ENCODE measurements around the gene CD3G. TPM values are rescaled to one million over a fixed set of nuclear protein-coding genes. Genes with fewer than 3 reads are reported as not detected.

CD3G gene
- total and polyA plus RNA-seq, 9 of the 15 experiments (the other 6 are each of a cell fraction or from before 2014, with no cell fraction given): 0.30 to 1.7 (median 0.47) TPM

Small RNA genes lying within 50 kb of the gene (small RNA-seq; reads per million reads assigned to genes)
- not detected for gene AP001582.1

Other genes with a start within 250 kb of the CD3G start
Only the 7 nearest of the 14 such genes appear.
- gene MPZL3, start 92.0 kb upstream of the CD3G start, total RNA-seq (2014; rRNA removed): 1.2 and 1.3 TPM in 2 replicates
- 2.5 and 2.9 TPM in 2 replicates for gene MPZL3, start 92.0 kb upstream of the CD3G start, total RNA-seq (2014; rRNA removed; fragmentation: Illumina TruSeq; extraction: Trizol)
- 1.7 and 1.9 TPM in 2 replicates for gene MPZL3, start 92.0 kb upstream of the CD3G start, total RNA-seq (2015; rRNA removed; fragmentation: Illumina TruSeq; extraction: Trizol)
- 1.8 and 2.1 TPM in 2 replicates for gene MPZL3, start 92.0 kb upstream of the CD3G start, total RNA-seq (2021)
- 1.5 and 3.3 TPM in 2 replicates for gene MPZL3, start 92.0 kb upstream of the CD3G start, polyA plus RNA-seq (2011; rRNA removed)
- 1.5 TPM in 2 replicates for gene MPZL3, start 92.0 kb upstream of the CD3G start, polyA plus RNA-seq (2014; fragmentation: Illumina TruSeq; extraction: Trizol)
- gene MPZL3, start 92.0 kb upstream of the CD3G start, polyA plus RNA-seq (2014; fragmentation: Nextera tagmentation; extraction: Ambion mirVana): 1 to 10 TPM; 1.6 to 2.9 TPM
- 0.97 and 1.1 TPM in 2 replicates for gene MPZL3, start 92.0 kb upstream of the CD3G start, polyA plus RNA-seq (2014; rRNA removed)
- gene MPZL2, start 80.0 kb upstream of the CD3G start, total RNA-seq (2014; rRNA removed): 0.08 TPM in 1 of 2 replicates, not detected in the other
- gene MPZL2, start 80.0 kb upstream of the CD3G start, total RNA-seq (2014; rRNA removed; fragmentation: Illumina TruSeq; extraction: Trizol): 0.16 TPM in 1 of 2 replicates, not detected in the other
- 0.18 and 0.19 TPM in 2 replicates for gene MPZL2, start 80.0 kb upstream of the CD3G start, total RNA-seq (2015; rRNA removed; fragmentation: Illumina TruSeq; extraction: Trizol)
- gene MPZL2, start 80.0 kb upstream of the CD3G start, total RNA-seq (2021): 0.09 and 0.29 TPM in 2 replicates
- gene MPZL2, start 80.0 kb upstream of the CD3G start, polyA plus RNA-seq (2011; rRNA removed): 0.17 and 0.38 TPM in 2 replicates
- 0.27 and 0.32 TPM in 2 replicates for gene MPZL2, start 80.0 kb upstream of the CD3G start, polyA plus RNA-seq (2014; fragmentation: Illumina TruSeq; extraction: Trizol)
- gene MPZL2, start 80.0 kb upstream of the CD3G start, polyA plus RNA-seq (2014; fragmentation: Nextera tagmentation; extraction: Ambion mirVana): under 1 TPM; 0.14 to 0.28 TPM
- gene MPZL2, start 80.0 kb upstream of the CD3G start, polyA plus RNA-seq (2014; rRNA removed): 0.16 and 0.21 TPM in 2 replicates
- gene CD3E, start 39.6 kb upstream of the CD3G start, total RNA-seq (2014; rRNA removed): not detected in 2 replicates
- gene CD3E, start 39.6 kb upstream of the CD3G start, total RNA-seq (2014; rRNA removed; fragmentation: Illumina TruSeq; extraction: Trizol): not detected in 2 replicates
- 0.11 TPM in 1 of 2 replicates, not detected in the other for gene CD3E, start 39.6 kb upstream of the CD3G start, total RNA-seq (2015; rRNA removed; fragmentation: Illumina TruSeq; extraction: Trizol)
- 0.62 and 1.1 TPM in 2 replicates for gene CD3E, start 39.6 kb upstream of the CD3G start, total RNA-seq (2021)
- 0.07 and 0.11 TPM in 2 replicates for gene CD3E, start 39.6 kb upstream of the CD3G start, polyA plus RNA-seq (2011; rRNA removed)
- gene CD3E, start 39.6 kb upstream of the CD3G start, polyA plus RNA-seq (2014; fragmentation: Illumina TruSeq; extraction: Trizol): 0.25 and 0.36 TPM in 2 replicates
- not detected for gene CD3E, start 39.6 kb upstream of the CD3G start, polyA plus RNA-seq (2014; fragmentation: Nextera tagmentation; extraction: Ambion mirVana)
- gene CD3E, start 39.6 kb upstream of the CD3G start, polyA plus RNA-seq (2014; rRNA removed): 0.13 TPM in 1 of 2 replicates, not detected in the other
- 40.7 and 42.4 TPM in 2 replicates for gene CD3D, start 1.6 kb upstream of the CD3G start, total RNA-seq (2014; rRNA removed)
- 52.4 and 54.8 TPM in 2 replicates for gene CD3D, start 1.6 kb upstream of the CD3G start, total RNA-seq (2014; rRNA removed; fragmentation: Illumina TruSeq; extraction: Trizol)
- gene CD3D, start 1.6 kb upstream of the CD3G start, total RNA-seq (2015; rRNA removed; fragmentation: Illumina TruSeq; extraction: Trizol): 35.6 and 41.7 TPM in 2 replicates
- gene CD3D, start 1.6 kb upstream of the CD3G start, total RNA-seq (2021): 34.9 and 36.2 TPM in 2 replicates
- 238 and 241 TPM in 2 replicates for gene CD3D, start 1.6 kb upstream of the CD3G start, polyA plus RNA-seq (2011; rRNA removed)
- 67.1 and 75.5 TPM in 2 replicates for gene CD3D, start 1.6 kb upstream of the CD3G start, polyA plus RNA-seq (2014; fragmentation: Illumina TruSeq; extraction: Trizol)
- gene CD3D, start 1.6 kb upstream of the CD3G start, polyA plus RNA-seq (2014; fragmentation: Nextera tagmentation; extraction: Ambion mirVana): 100 to 1,000 TPM; 139 to 145 TPM
- 69.6 and 76.7 TPM in 2 replicates for gene CD3D, start 1.6 kb upstream of the CD3G start, polyA plus RNA-seq (2014; rRNA removed)
- 26.8 and 32.4 TPM in 2 replicates for gene UBE4A, start 15.3 kb downstream of the CD3G start, total RNA-seq (2014; rRNA removed)
- gene UBE4A, start 15.3 kb downstream of the CD3G start, total RNA-seq (2014; rRNA removed; fragmentation: Illumina TruSeq; extraction: Trizol): 44.8 and 50.6 TPM in 2 replicates
- gene UBE4A, start 15.3 kb downstream of the CD3G start, total RNA-seq (2015; rRNA removed; fragmentation: Illumina TruSeq; extraction: Trizol): 41.8 and 45.2 TPM in 2 replicates
- 33.6 and 37.0 TPM in 2 replicates for gene UBE4A, start 15.3 kb downstream of the CD3G start, total RNA-seq (2021)
- 22.9 and 23.9 TPM in 2 replicates for gene UBE4A, start 15.3 kb downstream of the CD3G start, polyA plus RNA-seq (2011; rRNA removed)
- 29.2 and 32.8 TPM in 2 replicates for gene UBE4A, start 15.3 kb downstream of the CD3G start, polyA plus RNA-seq (2014; fragmentation: Illumina TruSeq; extraction: Trizol)
- gene UBE4A, start 15.3 kb downstream of the CD3G start, polyA plus RNA-seq (2014; fragmentation: Nextera tagmentation; extraction: Ambion mirVana): 10 to 100 TPM; 13.5 to 17.1 TPM
- gene UBE4A, start 15.3 kb downstream of the CD3G start, polyA plus RNA-seq (2014; rRNA removed): 17.8 and 18.0 TPM in 2 replicates
- gene ATP5MG, start 57.3 kb downstream of the CD3G start, total RNA-seq (2014; rRNA removed): 294 and 333 TPM in 2 replicates
- gene ATP5MG, start 57.3 kb downstream of the CD3G start, total RNA-seq (2014; rRNA removed; fragmentation: Illumina TruSeq; extraction: Trizol): 422 and 434 TPM in 2 replicates
- 366 and 426 TPM in 2 replicates for gene ATP5MG, start 57.3 kb downstream of the CD3G start, total RNA-seq (2015; rRNA removed; fragmentation: Illumina TruSeq; extraction: Trizol)
- gene ATP5MG, start 57.3 kb downstream of the CD3G start, total RNA-seq (2021): 390 and 391 TPM in 2 replicates
- 609 and 759 TPM in 2 replicates for gene ATP5MG, start 57.3 kb downstream of the CD3G start, polyA plus RNA-seq (2011; rRNA removed)
- 301 and 302 TPM in 2 replicates for gene ATP5MG, start 57.3 kb downstream of the CD3G start, polyA plus RNA-seq (2014; fragmentation: Illumina TruSeq; extraction: Trizol)
- gene ATP5MG, start 57.3 kb downstream of the CD3G start, polyA plus RNA-seq (2014; fragmentation: Nextera tagmentation; extraction: Ambion mirVana): 1,000 to 10,000 TPM; 1,842 to 2,138 TPM
- gene ATP5MG, start 57.3 kb downstream of the CD3G start, polyA plus RNA-seq (2014; rRNA removed): 512 and 785 TPM in 2 replicates
- 27.0 and 34.8 TPM in 2 replicates for gene KMT2A, start 92.1 kb downstream of the CD3G start, total RNA-seq (2014; rRNA removed)
- gene KMT2A, start 92.1 kb downstream of the CD3G start, total RNA-seq (2014; rRNA removed; fragmentation: Illumina TruSeq; extraction: Trizol): 37.0 and 44.1 TPM in 2 replicates
- gene KMT2A, start 92.1 kb downstream of the CD3G start, total RNA-seq (2015; rRNA removed; fragmentation: Illumina TruSeq; extraction: Trizol): 32.9 and 33.7 TPM in 2 replicates
- 58.9 and 59.9 TPM in 2 replicates for gene KMT2A, start 92.1 kb downstream of the CD3G start, total RNA-seq (2021)
- 28.3 and 30.4 TPM in 2 replicates for gene KMT2A, start 92.1 kb downstream of the CD3G start, polyA plus RNA-seq (2011; rRNA removed)
- gene KMT2A, start 92.1 kb downstream of the CD3G start, polyA plus RNA-seq (2014; fragmentation: Illumina TruSeq; extraction: Trizol): 41.6 and 48.9 TPM in 2 replicates
- 10 to 100 TPM in 1 of 2 experiments, 1 to 10 TPM in 1; 9.6 to 10.8 TPM for gene KMT2A, start 92.1 kb downstream of the CD3G start, polyA plus RNA-seq (2014; fragmentation: Nextera tagmentation; extraction: Ambion mirVana)
- 32.6 and 36.9 TPM in 2 replicates for gene KMT2A, start 92.1 kb downstream of the CD3G start, polyA plus RNA-seq (2014; rRNA removed)